Astrocyte (in vitro differentiated cells and primary cell): ENCODE measurements around the gene CD52.

Experiments used
- EZH2 ChIP-seq: IDR thresholded peaks from 2 replicates; pipeline ENCODE4 v1.6.1; 2012; ENCODE audit warnings: mild to moderate bottlenecking, low read length, inconsistent platforms; ENCODE audit not compliant: insufficient read depth
- TF ChIP-seq, protein P1 (sequence below): IDR thresholded peaks from 2 replicates; pipeline ENCODE4 v1.5.1; 2011; ENCODE audit warnings: low read depth, mild to moderate bottlenecking, inconsistent platforms, low read length, moderate library complexity; ENCODE audit not compliant: insufficient read depth

DNA sequence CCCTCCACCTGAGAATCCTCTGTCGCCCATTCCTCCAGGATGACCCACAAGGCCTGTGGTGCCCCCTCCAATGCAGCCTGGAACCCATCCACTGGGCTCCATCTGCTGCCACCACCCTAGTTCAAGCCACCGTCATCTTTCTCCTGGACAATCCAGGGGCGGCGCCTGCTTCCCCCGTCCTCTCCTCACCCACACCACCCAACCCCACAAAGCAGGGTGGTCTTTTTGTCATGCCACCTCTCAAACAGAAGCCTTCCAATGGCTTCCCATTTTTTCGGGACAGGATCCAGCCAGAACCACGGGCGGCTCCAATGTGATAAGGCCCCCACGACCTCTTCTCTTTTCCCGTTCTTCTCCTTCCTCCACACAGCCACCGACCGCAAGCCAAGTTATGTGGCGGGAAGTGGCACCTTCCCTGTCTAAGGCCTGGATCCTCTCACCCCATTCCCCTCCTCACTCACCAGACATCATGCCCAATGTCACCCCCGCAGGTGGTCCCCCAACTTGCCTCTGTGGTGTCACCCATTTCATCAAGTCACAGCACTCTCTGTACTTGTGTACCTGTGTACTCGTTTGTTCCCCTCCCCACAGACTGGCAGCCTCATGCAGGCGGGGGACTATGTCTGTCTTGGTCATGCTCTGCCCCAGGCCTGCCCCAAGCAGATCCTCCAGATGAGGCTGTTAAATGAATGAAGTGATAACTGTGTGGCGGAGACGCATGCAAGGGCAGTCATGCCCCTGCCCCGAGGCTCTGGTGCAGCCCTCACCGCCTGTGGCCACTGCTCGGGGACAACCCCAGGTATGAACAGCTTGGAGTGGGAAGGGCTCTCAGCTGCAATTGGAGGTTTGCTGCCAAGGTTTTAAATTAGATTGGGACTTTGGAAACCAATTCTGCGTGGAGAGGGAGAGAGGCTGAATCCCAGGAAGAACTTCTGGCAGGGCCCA lies 22.3 kb upstream of the CD52 start:
- TF ChIP-seq, protein P1, sequence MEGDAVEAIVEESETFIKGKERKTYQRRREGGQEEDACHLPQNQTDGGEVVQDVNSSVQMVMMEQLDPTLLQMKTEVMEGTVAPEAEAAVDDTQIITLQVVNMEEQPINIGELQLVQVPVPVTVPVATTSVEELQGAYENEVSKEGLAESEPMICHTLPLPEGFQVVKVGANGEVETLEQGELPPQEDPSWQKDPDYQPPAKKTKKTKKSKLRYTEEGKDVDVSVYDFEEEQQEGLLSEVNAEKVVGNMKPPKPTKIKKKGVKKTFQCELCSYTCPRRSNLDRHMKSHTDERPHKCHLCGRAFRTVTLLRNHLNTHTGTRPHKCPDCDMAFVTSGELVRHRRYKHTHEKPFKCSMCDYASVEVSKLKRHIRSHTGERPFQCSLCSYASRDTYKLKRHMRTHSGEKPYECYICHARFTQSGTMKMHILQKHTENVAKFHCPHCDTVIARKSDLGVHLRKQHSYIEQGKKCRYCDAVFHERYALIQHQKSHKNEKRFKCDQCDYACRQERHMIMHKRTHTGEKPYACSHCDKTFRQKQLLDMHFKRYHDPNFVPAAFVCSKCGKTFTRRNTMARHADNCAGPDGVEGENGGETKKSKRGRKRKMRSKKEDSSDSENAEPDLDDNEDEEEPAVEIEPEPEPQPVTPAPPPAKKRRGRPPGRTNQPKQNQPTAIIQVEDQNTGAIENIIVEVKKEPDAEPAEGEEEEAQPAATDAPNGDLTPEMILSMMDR, result no peak
- no peak for TF ChIP-seq EZH2
